ENCODE results near the gene DNAH10. TPM values are rescaled to one million over a fixed set of nuclear protein-coding genes. Genes with fewer than 3 reads are reported as not detected.

The DNAH10 gene
- total and polyA plus RNA-seq, 2 experiments from 2014 or later, result 0.22 to 0.60 TPM

GRCh38 chr12:123940627-123940966 is 178.5 kb downstream of the DNAH10 start:
- H4K20me1 ChIP-seq (ENCODE audit: insufficient read depth, poor library complexity, severe bottlenecking), result no peaks in the 10 kb centered on the region
- H3K4me1 ChIP-seq (ENCODE audit: insufficient read depth), result no peaks in the 10 kb centered on the region
- no peak for DNase-seq (ENCODE audit: low spot score)
- no peaks in the 10 kb centered on the region for H3K9me3 ChIP-seq (ENCODE audit: low read depth)
- H3K4me2 ChIP-seq, result no peak overlapping the region
- H2AFZ ChIP-seq, result no peak overlapping the region
- no peaks in the 10 kb centered on the region for H3K27me3 ChIP-seq
- 98% methylated on average over 9 of the region's 9 CpGs for WGBS (ENCODE audit: low lambda C conversion rate, missing lambda C conversion rate)
- H3K27ac ChIP-seq, result no peak overlapping the region
- no peaks in the 10 kb centered on the region for H3K36me3 ChIP-seq (replicated peaks; ENCODE audit: insufficient read depth, low read depth)
- H3K4me3 ChIP-seq, result no peak overlapping the region
- H3K9me2 ChIP-seq (replicated peaks; ENCODE audit: insufficient read depth), result no peaks in the 10 kb centered on the region
- TF ChIP-seq EZH2phosphoT487 (IDR thresholded peaks at IDR 0.05; ENCODE audit: low read depth, severe bottlenecking, unreplicated experiment) (no peak), EZH2 (IDR thresholded peaks at IDR 0.05; ENCODE audit: borderline replicate concordance) (no peak), CTCF (IDR thresholded peaks at IDR 0.05; ENCODE audit: poor library complexity) (no peak)
- H3K79me2 ChIP-seq, result no peaks in the 10 kb centered on the region

- no peaks in the 10 kb centered on the region for H3K9me3 ChIP-seq (ENCODE audit: low read depth)
- no peak overlapping the region for H3K27ac ChIP-seq
- TF ChIP-seq EZH2phosphoT487 (IDR thresholded peaks at IDR 0.05; ENCODE audit: low read depth, severe bottlenecking, unreplicated experiment) (no peak), CTCF (IDR thresholded peaks at IDR 0.05; ENCODE audit: poor library complexity) (no peak), EZH2 (IDR thresholded peaks at IDR 0.05; ENCODE audit: borderline replicate concordance) (no peak)
- H3K36me3 ChIP-seq (replicated peaks; ENCODE audit: insufficient read depth, low read depth), result no peaks in the 10 kb centered on the region
- no peaks in the 10 kb centered on the region for H4K20me1 ChIP-seq (ENCODE audit: insufficient read depth, poor library complexity, severe bottlenecking)
- 86% methylated on average over 9 of the region's 9 CpGs for WGBS (ENCODE audit: low lambda C conversion rate, missing lambda C conversion rate)
- no peaks in the 10 kb centered on the region for H3K4me1 ChIP-seq (ENCODE audit: insufficient read depth)
- H3K4me3 ChIP-seq, result no peak overlapping the region
- DNase-seq (ENCODE audit: low spot score), result no peak
- H3K27me3 ChIP-seq, result no peaks in the 10 kb centered on the region
- no peaks in the 10 kb centered on the region for H3K9me2 ChIP-seq (replicated peaks; ENCODE audit: insufficient read depth)
- no peak overlapping the region for H3K4me2 ChIP-seq
- no peak overlapping the region for H2AFZ ChIP-seq
- H3K79me2 ChIP-seq, result no peaks in the 10 kb centered on the region
Measured at GRCh38 chr12:123941000-123941399, 178.9 kb downstream of the DNAH10 start.

GRCh38 chr12:123941624-123942237 is 179.6 kb downstream of the DNAH10 start:
- no peak for DNase-seq (ENCODE audit: low spot score)
- peak overlapping the region; percentile 9 for H3K27ac ChIP-seq
- H3K36me3 ChIP-seq (replicated peaks; ENCODE audit: insufficient read depth, low read depth), result no peaks in the 10 kb centered on the region

More at GRCh38 chr12:123941624-123942237, 179.6 kb downstream of the DNAH10 start:
- no peaks in the 10 kb centered on the region for H3K9me3 ChIP-seq (ENCODE audit: low read depth)
- 89% methylated on average over 13 of the region's 13 CpGs for WGBS (ENCODE audit: low lambda C conversion rate, missing lambda C conversion rate)
- no peaks in the 10 kb centered on the region for H3K4me1 ChIP-seq (ENCODE audit: insufficient read depth)
- no peaks in the 10 kb centered on the region for H3K9me2 ChIP-seq (replicated peaks; ENCODE audit: insufficient read depth)
- H2AFZ ChIP-seq, result no peak overlapping the region
- no peak overlapping the region for H3K4me3 ChIP-seq
- no peaks in the 10 kb centered on the region for H3K79me2 ChIP-seq
- H3K4me2 ChIP-seq, result no peak overlapping the region
- no peaks in the 10 kb centered on the region for H4K20me1 ChIP-seq (ENCODE audit: insufficient read depth, poor library complexity, severe bottlenecking)
- H3K27me3 ChIP-seq, result no peaks in the 10 kb centered on the region
- TF ChIP-seq EZH2 (IDR thresholded peaks at IDR 0.05; ENCODE audit: borderline replicate concordance) (no peak), CTCF (IDR thresholded peaks at IDR 0.05; ENCODE audit: poor library complexity) (no peak), EZH2phosphoT487 (IDR thresholded peaks at IDR 0.05; ENCODE audit: low read depth, severe bottlenecking, unreplicated experiment) (no peak)
